Measurements from ENCODE around the gene MED17.

The MED17 gene

DNA sequence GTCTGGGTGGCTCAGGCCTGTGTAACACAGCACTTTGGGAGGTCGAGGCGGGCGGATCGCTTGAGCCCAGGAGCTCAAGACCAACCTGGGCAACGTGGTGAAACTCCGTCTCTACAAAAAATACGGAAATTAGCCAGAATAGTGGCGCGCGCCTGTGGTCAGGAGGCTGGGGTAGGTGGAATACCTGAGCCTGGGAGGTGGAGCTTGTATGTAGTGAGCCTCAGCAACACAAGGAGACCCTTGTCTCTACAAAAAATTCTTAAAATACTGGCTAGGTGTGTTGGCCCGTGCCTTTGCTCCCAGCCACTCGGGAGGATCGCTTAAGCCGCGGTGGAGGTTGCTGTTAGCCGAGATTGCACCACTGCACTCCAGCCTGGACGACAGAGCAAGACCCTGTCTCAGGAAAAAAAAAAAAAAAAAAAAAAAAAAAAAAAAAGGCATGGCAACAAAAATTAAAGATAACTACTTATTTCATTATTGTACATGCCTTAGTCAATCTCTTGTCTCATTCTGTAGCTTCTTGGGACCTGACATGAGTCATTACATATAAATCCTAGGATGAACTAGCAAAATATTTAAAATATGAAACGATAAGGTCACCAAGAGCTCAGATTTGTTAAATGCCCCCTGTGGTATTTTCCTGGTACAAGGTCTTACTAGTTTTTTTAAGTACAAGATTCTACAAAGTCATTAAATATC is 43.9 kb upstream of the MED17 start:
- no peak for TF ChIP-seq CTCF (IDR thresholded peaks at IDR 0.05)
- H3K27ac ChIP-seq = peak overlapping the region; percentile 94

DNA sequence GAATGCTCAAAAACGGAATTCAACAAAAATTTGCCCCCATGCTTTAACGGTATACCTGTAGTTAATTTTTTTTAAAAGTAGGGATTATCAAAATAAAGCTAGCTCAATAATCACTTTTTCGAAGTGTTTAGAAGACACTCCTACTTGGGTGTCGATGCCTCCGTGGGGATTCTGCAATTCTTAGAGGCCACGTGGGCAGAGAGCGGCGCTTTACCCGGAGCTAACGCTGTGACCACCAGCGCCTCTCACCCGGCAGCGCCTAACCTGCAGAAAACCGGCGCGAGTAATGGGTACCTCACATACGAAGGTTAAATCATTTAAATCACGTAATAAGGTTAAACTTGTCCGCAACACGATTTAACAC is 43.4 kb upstream of the MED17 start:
- H3K27ac ChIP-seq = peak overlapping the region; percentile 94
- TF ChIP-seq ZFX (IDR thresholded peaks at IDR 0.05; ENCODE audit: borderline replicate concordance) (no peak), CTCF (IDR thresholded peaks at IDR 0.05) (peak; percentile 12; the same call in 1 of the 2 replicates)

- H3K27ac ChIP-seq = peak within 1 kb of the TSS; percentile 94
- TF ChIP-seq ZFX (IDR thresholded peaks at IDR 0.05; ENCODE audit: borderline replicate concordance) (no peak), CTCF (IDR thresholded peaks at IDR 0.05) (peak; percentile 2; the same call in 1 of the 2 replicates)
Measured at GRCh38 chr11:93741094-93741881, 42.8 kb upstream of the MED17 start, which contains the start of the genes C11orf54 and TAF1D. C11orf54 (plus strand) TSS chr11:93741672; CDS start chr11:93747394, 5,722 bp downstream. TAF1D (minus strand) TSS chr11:93741495; CDS start chr11:93739304, 2,191 bp downstream.

- TF ChIP-seq ZFX (IDR thresholded peaks at IDR 0.05; ENCODE audit: borderline replicate concordance) (no peak), CTCF (IDR thresholded peaks at IDR 0.05) (no peak)
- peak overlapping the region; percentile 94 for H3K27ac ChIP-seq
Measured at GRCh38 chr11:93741882-93742226, 42.2 kb upstream of the MED17 start.

GRCh38 chr11:93743291-93743690 is 40.8 kb upstream of the MED17 start:
- no peak overlapping the region for H3K27ac ChIP-seq
- no peak for TF ChIP-seq ZFX (IDR thresholded peaks at IDR 0.05; ENCODE audit: borderline replicate concordance)
- no peak for TF ChIP-seq CTCF (IDR thresholded peaks at IDR 0.05)

- H3K27ac ChIP-seq = peak overlapping the region; percentile 72
- TF ChIP-seq ZFX (IDR thresholded peaks at IDR 0.05; ENCODE audit: borderline replicate concordance) (no peak), CTCF (IDR thresholded peaks at IDR 0.05) (no peak)
Measured at GRCh38 chr11:93744669-93745004, 39.4 kb upstream of the MED17 start.

DNA sequence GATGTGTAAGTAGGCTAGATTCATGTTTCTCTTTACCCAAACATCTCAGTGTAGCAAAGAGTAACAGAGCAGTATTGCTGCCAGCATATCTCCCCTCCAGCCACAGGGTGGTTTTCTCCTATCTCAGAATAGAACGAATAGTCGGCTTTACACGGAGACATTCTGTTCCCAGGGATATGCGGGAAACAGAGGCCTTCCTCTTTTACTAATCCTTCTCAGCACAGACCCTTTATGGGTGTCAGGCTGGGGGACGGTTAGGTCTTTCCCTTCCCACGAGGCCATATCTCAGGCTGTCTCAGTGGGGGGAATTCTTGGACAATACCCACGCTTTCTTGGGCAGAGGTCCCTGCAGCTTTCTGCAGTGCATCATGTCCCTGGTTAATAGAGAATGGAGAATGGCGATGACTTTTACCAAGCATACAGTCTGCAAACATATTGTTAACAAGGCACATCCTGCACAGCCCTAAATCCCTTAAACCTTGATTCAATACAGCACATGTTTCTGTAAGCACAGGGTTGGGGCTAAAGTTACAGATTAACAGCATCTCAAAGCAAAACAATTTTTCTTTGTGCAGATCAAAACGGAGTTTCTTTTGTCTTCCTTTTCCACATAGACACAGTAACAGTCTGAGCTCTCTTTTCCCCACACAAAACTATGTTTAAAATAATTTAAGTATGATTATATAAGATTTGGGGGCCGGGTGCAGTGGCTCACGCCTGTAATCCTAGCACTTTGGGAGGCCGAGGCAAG is 38.9 kb upstream of the MED17 start:
- H3K27ac ChIP-seq = peak overlapping the region; percentile 72

Measured in 22Rv1 (cell line).